IPS-NIHi7 (cell line): ENCODE measurements around the gene ADCYAP1R1.

Experiments used
- DNase-seq: peaks from one replicate; pipeline ENCODE4 v3.0.0; 2012; ENCODE audit warnings: mixed read lengths; ENCODE audit errors: extremely low spot score

The ADCYAP1R1 gene

GRCh38 chr7:31043051-31043471, 9.0 kb upstream of the ADCYAP1R1 start:
- peak; percentile 68 for DNase-seq

- DNase-seq, result no peak
Measured at GRCh38 chr7:31044529-31044928, 7.6 kb upstream of the ADCYAP1R1 start.

GRCh38 chr7:31046723-31047122, 5.4 kb upstream of the ADCYAP1R1 start:
- DNase-seq, result no peak

GRCh38 chr7:31047313-31048146, 4.6 kb upstream of the ADCYAP1R1 start:
- no peak for DNase-seq

DNA sequence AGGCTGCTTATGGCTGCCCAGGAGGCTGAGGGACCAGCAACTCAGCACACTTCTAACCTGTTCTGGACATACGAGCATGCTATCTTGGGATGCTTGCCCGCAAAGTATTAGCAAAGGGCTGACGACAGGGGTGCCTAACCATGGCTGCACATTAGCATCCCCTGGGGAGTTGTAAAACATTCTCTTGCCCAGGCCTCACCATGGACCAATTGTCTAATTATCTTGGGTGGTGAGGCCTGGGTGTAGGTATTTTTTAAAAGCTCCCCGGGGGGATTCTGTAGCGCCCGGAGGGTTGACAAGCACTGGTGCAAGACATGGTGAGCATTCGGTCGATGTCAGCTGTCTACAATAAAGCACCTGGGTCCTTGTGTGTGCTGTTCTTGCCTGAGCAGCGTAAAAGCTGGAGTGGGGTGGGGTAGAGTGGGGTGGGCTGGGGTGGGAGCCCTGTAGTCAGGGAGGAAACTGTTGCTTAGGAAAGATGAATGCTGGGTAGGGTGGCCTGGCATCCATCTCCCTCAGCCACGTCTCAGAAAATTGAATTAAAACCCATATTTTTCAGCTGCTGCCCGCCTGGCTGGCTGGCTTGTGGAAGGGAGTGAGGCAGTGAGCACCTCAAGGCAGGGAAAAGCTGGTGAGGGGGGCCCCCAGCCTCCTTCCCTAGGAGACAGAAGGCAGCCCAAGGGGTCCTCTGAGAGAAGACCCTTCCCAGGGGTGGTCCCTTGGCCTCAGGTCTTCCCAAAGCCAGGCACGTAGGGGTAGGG, 2.9 kb upstream of the ADCYAP1R1 start:
- DNase-seq, result no peak

DNA sequence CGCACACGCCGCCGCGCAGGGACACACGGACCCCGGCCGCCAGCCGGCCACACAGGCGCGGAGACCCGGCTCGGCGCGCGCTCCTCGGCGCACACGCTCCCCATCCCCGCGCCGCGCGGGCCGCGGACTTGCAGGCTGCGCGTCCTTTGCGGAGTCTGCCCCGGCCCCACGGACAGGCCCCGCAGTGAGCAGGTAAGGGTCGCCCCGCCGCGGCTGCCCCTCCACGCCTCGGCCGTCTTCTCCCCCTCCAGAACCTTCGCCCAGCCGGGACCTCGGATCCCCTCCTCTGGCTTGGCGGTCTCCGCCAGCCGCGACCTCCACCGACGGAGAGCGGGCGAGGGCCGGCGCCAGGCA, 356 bp downstream of the ADCYAP1R1 start:
- no peak for DNase-seq

- DNase-seq, result peak; percentile 48
Measured at GRCh38 chr7:31052841-31053601, 913 bp downstream of the ADCYAP1R1 start.

DNA sequence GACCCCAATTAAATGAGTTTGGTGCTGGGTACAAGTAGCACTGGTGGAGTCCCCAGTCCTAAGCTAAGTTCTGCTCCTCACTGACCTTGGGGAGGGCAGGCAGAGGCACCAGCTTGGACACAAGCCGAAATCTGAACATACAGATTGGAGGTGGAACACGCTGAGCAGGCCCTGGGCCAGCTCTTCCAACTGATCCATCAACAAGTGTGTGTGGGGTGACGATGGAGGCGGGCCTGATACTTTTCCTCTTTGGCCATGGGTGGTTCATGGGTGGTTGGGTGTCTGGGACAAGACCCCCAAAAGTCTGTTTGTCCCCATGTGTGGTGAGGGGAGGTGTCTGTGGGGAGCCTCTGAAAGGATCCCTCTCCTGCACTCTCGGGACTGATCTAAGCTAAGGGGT, 1.9 kb downstream of the ADCYAP1R1 start:
- DNase-seq, result no peak

DNA sequence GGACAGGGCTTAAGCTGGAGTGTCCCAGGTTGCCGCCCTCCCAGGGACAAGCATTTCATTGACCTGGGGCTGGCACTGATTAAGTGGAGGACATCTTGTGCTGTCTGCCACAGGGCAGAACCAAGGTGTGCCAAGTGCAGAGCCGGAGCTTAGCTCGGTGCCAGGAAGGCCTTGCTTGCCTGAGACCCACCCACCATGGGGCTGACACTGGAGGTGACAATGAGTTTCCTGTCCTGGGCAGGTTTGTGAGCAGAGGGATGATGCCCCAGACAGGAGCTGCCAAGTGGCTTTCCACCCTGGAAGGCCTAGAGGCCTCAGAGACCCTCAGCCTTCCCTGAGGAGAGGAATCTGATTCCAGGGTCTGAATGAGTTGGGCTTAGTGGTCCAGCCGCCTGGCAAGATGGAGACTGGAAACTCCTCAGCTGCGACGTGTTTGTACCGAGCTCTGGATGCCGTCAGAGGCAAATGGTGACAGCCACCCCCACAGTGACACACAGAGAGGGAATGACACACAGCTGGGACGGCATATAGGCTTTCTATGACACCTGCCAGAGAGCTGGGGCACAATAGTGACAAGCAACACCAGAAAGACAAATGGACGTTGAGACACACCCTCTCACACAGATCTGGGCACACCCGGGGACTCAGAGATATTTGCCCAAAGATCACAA, 2.6 kb downstream of the ADCYAP1R1 start:
- DNase-seq, result no peak

DNA sequence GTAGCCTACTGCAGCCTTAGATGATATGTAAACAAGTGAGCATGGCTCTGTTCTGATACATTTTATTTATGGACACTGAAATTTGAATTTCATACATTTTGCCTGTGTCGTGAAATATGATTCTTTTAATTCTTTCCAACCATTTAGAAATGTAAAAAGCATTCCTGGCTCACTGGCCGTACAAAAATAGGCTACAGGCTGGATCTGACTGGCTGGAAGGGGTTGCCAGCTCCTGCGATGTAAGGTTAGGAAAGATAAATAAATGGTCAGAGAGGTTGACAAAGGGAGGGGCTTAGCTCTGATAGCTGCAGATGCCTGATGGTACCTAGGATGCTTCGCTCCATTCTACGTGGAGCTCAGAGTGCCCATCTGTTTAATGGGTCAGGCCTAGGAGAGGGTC, 3.4 kb downstream of the ADCYAP1R1 start:
- no peak for DNase-seq

DNA sequence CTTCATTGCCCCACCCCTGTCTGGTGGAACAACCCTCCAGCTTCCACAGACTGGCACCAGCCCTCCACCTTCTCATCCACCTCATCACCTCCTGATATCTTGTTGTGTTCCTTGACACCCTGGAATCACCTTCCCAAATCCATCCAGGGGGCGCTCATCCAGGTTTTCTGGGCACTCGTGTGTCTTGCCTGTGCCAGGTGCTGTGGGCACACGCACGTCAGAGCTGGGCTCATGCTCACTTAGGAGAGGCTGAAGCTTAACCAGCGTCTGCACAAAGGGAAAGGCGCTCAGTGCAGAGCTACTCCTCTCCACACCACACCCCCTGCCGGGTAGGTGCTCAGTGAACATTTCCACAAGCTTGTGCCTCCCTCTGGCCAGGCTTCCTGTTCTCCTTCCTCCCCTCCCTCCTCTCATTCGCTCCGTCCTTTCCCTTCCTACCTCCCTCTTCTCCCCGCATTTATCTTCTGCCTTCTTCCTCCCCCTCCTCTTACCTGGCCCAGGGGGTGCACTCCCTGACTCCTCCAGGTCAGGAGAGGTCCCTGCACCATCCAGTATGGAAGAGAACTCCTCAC, 4.8 kb downstream of the ADCYAP1R1 start:
- no peak for DNase-seq

DNA sequence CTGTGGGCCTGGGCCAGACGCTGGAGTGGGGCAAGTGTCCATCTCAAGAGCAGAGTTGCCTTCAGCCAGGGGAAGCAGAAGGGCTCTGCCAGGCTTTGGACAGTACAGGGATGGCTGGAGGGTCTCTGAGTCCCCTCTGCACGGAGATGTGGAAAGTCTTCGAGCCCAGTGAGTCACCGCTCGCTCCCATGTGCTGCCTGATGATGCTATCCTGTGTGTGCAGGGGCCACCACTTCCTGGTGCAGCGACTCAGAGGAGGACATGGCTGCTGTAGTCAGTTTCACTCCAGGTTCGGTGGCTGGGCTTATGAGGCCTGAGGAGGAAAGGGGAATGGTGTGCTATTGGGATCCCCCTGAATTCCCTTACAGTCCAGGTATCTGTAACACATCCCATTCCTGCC, 6.0 kb downstream of the ADCYAP1R1 start:
- DNase-seq, result no peak

GRCh38 chr7:31058688-31059087, 6.6 kb downstream of the ADCYAP1R1 start:
- no peak for DNase-seq

DNA sequence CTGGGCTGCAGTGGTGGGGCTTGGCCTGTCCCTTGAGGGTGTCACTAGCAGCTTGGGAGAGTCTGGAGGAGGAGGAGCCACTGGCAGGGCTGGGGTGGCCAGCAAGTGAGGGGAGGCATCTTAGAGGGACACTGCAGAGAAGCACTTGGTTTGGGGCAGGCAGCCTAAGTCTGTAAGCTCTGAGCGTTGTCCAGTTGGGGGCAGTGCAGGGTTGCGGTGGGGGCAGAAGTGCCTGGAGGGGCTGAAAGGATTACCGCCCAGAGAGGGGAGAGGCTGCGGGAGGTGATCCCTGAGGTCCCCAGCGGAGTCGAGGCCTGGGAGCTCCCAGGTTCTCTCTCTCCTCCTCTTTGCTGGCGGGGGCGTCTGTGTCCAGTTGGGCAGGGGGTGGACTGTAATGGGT, 7.4 kb downstream of the ADCYAP1R1 start:
- DNase-seq, result peak; percentile 69

DNA sequence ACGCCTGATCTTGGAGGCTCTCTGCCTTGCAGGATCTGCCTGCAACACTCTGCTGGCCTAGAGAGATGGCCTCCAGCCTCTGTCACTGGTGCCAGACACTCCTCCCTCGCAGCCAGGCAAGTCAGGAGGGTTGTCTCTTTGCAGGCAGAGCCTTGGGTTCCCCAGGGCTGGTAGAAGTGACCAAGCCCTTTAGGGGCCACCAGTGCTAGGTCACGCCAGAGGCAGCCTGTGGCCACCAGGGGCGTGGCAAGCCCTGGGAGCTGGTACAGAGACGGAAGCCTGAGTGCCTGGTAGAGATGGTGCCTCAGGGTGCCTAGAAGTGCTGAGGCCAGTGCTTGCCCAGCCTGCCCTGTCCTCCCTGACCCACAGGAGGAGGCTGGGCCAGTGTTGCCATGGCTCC, 9.1 kb downstream of the ADCYAP1R1 start:
- DNase-seq, result no peak

GRCh38 chr7:31062746-31063435, 10.8 kb downstream of the ADCYAP1R1 start:
- no peak for DNase-seq

DNA sequence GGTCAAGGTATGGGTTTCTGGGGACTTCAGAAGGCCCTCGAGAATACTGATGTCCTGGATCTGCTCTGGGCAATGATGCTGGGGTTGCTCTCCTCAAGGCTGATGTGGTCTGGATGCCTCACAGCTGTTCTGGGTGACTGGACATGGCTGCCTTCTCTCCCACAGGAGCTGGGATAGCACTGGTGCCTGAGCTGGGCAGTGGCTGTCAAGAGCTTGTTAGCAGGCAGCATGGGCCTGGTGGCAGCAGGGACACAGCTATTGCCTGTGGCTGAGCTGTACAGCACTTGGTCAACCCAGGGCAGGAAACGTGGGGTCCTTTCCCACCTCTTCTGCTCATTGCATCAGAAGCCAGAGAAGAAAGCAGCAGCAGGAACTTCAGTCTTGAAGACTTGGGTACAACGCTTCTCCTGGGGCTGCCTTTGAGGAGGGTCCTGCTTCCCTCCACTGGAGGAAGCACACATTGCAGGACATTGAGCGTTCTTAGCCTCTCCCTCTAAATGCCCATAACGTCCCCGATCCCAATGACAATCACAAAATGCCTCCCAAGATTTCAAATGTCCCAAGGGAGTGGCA, 13.0 kb downstream of the ADCYAP1R1 start:
- DNase-seq, result peak; percentile 61

DNA sequence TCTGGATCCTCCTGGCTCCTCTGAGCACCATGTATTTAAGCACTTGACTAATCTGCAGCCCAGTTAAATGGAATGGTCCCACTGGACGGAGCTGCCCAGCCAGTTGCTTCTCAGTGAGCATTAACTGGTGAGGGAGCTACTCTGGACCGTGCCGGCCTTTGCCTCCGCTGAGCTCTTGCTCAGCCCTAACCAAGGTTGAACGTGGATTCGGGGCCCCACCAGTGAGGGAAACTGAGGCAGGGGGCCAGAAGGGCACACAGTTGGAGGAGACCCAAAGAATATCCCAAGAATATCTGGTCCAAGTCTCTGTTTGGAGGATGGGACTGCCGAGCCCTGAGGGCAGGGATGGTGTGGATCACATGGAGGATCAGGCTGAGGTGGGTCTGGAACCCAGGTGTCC, 13.7 kb downstream of the ADCYAP1R1 start:
- no peak for DNase-seq

- no peak for DNase-seq
Measured at GRCh38 chr7:31066516-31067130, 14.5 kb downstream of the ADCYAP1R1 start.

DNA sequence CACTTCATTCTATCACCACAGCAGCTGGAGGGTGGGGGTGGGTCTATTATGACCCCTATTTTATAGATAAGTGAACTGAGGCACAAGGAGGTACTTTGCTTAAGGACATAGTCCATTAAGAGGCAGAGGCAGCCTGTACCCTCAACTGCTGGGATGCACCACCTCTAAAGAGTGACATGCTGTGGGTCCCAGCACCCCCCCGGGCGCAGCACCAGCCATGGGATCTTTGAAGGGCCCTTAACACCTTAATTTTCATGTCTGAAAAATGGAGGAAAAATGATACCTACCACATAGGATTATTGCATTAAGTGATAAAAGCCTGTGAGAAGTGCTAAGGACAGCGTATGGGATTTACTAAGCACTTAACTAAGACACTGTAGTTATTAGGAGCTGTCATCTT, 15.4 kb downstream of the ADCYAP1R1 start:
- no peak for DNase-seq
